HepG2 (cell line): Measurements from ENCODE around the gene DCHS2. TPM values are rescaled to one million over a fixed set of nuclear protein-coding genes. Genes with fewer than 3 reads are reported as not detected.

Source experiments
- ATAC-seq: fragments of 200-7000 bp; cut with Tn5 transposase; 3 replicates; pipeline ENCODE4 v1.9.1; 2020; ENCODE audit warnings: mild to moderate bottlenecking, moderate library complexity
- BruUV-seq: library from RNA; stranded (reverse); fragments of 400-500 nt; replicated peaks from 2 replicates; lab custom pipeline; 2021; lab: Mats Ljungman, UMichigan
- CTCF ChIA-PET: fragments of 300-600 bp; formaldehyde crosslinking; extraction: SDS; loops from one replicate; lab custom pipeline; 2021; ENCODE audit warnings: low total read pairs, inconsistent platforms, low intra/inter-chr PET ratio; lab: Yijun Ruan, JAX
- POLR2A ChIA-PET: fragments of 350-600 bp; sonication (Branson Sonifier 250); formaldehyde crosslinking; loops from one replicate; lab custom pipeline; 2020; ENCODE audit warnings: antibody characterized with exemption, inconsistent platforms; lab: Yijun Ruan, JAX
- DNase-seq: peaks from one replicate; pipeline ENCODE4 v3.0.0-alpha.2; 2015; ENCODE audit warnings: low spot score
- FAIRE-seq: peaks from 3 replicates; lab custom pipeline; 2011; peaks lifted over from hg19 to GRCh38; lab: Jason Lieb, UNC
- H2AFZ ChIP-seq: one replicate; pipeline ENCODE4 v1.6.1; 2011; ENCODE audit warnings: low read length, inconsistent platforms
- H3K27ac ChIP-seq: fragments of 300-600 bp; 3 replicates; pipeline ENCODE4 v1.8.0; 2011; ENCODE audit warnings: mixed run types, mild to moderate bottlenecking, mixed read lengths, low read length, inconsistent platforms; ENCODE audit not compliant: insufficient read depth; ENCODE audit errors: extremely low read length
- H3K27me3 ChIP-seq, 2 experiments: fragments of 200-600 bp in 1 of 2; 2 replicates in 1 of 2; 3 replicates in 1 of 2; pipeline versions ENCODE4 v1.6.0 to v1.8.0; 2011; ENCODE audit warnings: low read length in 2 of 2, mild to moderate bottlenecking in 2 of 2, moderate library complexity in 2 of 2, inconsistent platforms in 1 of 2; ENCODE audit not compliant: insufficient read depth in 2 of 2, control insufficient read depth in 1 of 2
- H3K36me3 ChIP-seq, 2 experiments: fragments of 200-600 bp in 1 of 2; replicated peaks in 1 of 2; 2 replicates in 1 of 2; 3 replicates in 1 of 2; pipeline versions ENCODE4 v1.5.1 to v1.8.0; 2011; ENCODE audit warnings: low read length in 2 of 2, inconsistent platforms in 1 of 2; ENCODE audit not compliant: insufficient read depth in 2 of 2, control insufficient read depth in 1 of 2
- H3K4me1 ChIP-seq: 2 replicates; pipeline ENCODE4 v1.5.1; 2012; ENCODE audit warnings: low read length, inconsistent platforms; ENCODE audit not compliant: insufficient read depth
- H3K4me2 ChIP-seq: 2 replicates; pipeline ENCODE4 v1.6.0; 2011; ENCODE audit warnings: low read depth, low read length, inconsistent platforms
- H3K4me3 ChIP-seq, 3 experiments: fragments of 200-600 bp in 1 of 3; sonication (generic), shearing (Covaris generic) in 1 of 3; replicated peaks in 1 of 3; 2 replicates each; pipeline ENCODE4 v1.5.1; 2011 to 2016; ENCODE audit warnings: low read length in 3 of 3, inconsistent platforms in 2 of 3, low read depth in 2 of 3, mild to moderate bottlenecking in 2 of 3, control low read depth in 1 of 3, mixed read lengths in 1 of 3; ENCODE audit not compliant: insufficient read depth in 1 of 3
- H3K79me2 ChIP-seq: one replicate; pipeline ENCODE4 v1.6.1; 2011; ENCODE audit warnings: low read length, inconsistent platforms; ENCODE audit not compliant: insufficient read depth
- H3K9ac ChIP-seq: 2 replicates; pipeline ENCODE4 v1.6.0; 2011; ENCODE audit warnings: mild to moderate bottlenecking, low read depth, low read length, inconsistent platforms; ENCODE audit not compliant: insufficient read depth
- H3K9me3 ChIP-seq: 2 replicates; pipeline ENCODE4 v1.5.1; 2012; ENCODE audit warnings: mild to moderate bottlenecking, low read length
- H4K20me1 ChIP-seq: 2 replicates; pipeline ENCODE4 v1.6.0; 2011; ENCODE audit warnings: inconsistent platforms, mild to moderate bottlenecking, low read length, moderate library complexity; ENCODE audit not compliant: insufficient read depth
- AGO2 ChIP-seq: fragments of 200-400 bp; formaldehyde crosslinking; optimal IDR thresholded peaks from 2 replicates; pipeline ENCODE3; 2017; ENCODE audit warnings: mild to moderate bottlenecking, low read depth, low read length, moderate library complexity
- E2F5 ChIP-seq: sonication (generic); formaldehyde crosslinking; conservative IDR thresholded peaks from 2 replicates; pipeline ENCODE4 v1.4.0; 2020; ENCODE audit warnings: missing genetic modification reagents
- FOXO1 ChIP-seq: sonication (generic); formaldehyde crosslinking; IDR thresholded peaks from 2 replicates; pipeline ENCODE4 v1.4.0; 2020; ENCODE audit warnings: missing genetic modification reagents
- NCOA2 ChIP-seq: sonication (generic); formaldehyde crosslinking; IDR thresholded peaks from 2 replicates; pipeline ENCODE4 v1.8.0; 2022; ENCODE audit warnings: inconsistent platforms
- STAG1 ChIP-seq: sonication (generic); formaldehyde crosslinking; IDR thresholded peaks from 2 replicates; pipeline ENCODE4 v1.4.0; 2020; ENCODE audit warnings: missing genetic modification reagents
- TOPORS ChIP-seq: sonication (generic); formaldehyde crosslinking; IDR thresholded peaks from 2 replicates; pipeline ENCODE4 v1.8.0; 2023; ENCODE audit warnings: mild to moderate bottlenecking, missing genetic modification reagents
- ZNF367 ChIP-seq: sonication (generic); formaldehyde crosslinking; IDR thresholded peaks from 2 replicates; pipeline ENCODE4 v1.4.0; 2020; ENCODE audit warnings: missing genetic modification reagents, borderline replicate concordance
- ZNF567 ChIP-seq: sonication (generic); formaldehyde crosslinking; IDR thresholded peaks from 2 replicates; pipeline ENCODE4 v1.8.1; 2023; ENCODE audit warnings: mild to moderate bottlenecking, missing genetic modification reagents, borderline replicate concordance
- ZNF780A ChIP-seq: sonication (generic); formaldehyde crosslinking; IDR thresholded peaks from 2 replicates; pipeline ENCODE4 v1.8.0; 2022; ENCODE audit warnings: mild to moderate bottlenecking, missing genetic modification reagents, moderate library complexity
- WGBS: methylation state at CpG from one replicate; pipeline ENCODE4 v1.1.6; 2017; ENCODE audit warnings: low lambda C conversion rate; 5-methylcytosine and 5-hydroxymethylcytosine counted together
- in situ Hi-C: cut with HindIII; loops from 2 replicates; pipeline ENCODE4 v1.10.0; 2017; ENCODE audit warnings: low pct_unique_long_range_greater_than_20kb; ENCODE audit not compliant: extremely low pct_ligation_motif_present
- intact Hi-C: fragments of 100-400 bp; cut with micrococcal nuclease; formaldehyde crosslinking; loops from one replicate; pipeline ENCODE4 v1.10.0; 2022; ENCODE audit not compliant: unreplicated experiment
- polyA plus RNA-seq, 8 experiments: library from polyadenylated mRNA; depleted of rRNA in 3 of 8; stranded (reverse) in 7 of 8; unstranded in 1 of 8; fragments of >200 nt; fragmentation: Illumina TruSeq in 4 of 8; extraction: Trizol in 4 of 8; gene quantifications; 2 replicates each; pipeline versions ENCODE4 v1.2.1 to v1.2.3, GENCODE V29; 2011 to 2016; ENCODE audit warnings: low read depth in 4 of 8, missing spikeins in 1 of 8, mixed read lengths in 1 of 8; ENCODE audit not compliant: insufficient read depth in 1 of 8
- total RNA-seq, 5 experiments: library from RNA; depleted of rRNA; stranded (reverse); fragments of >200 nt; fragmentation: Illumina TruSeq; extraction: Trizol; gene quantifications; 2 replicates each; pipeline ENCODE4 v1.2.3, GENCODE V29; 2016; ENCODE audit warnings: low read depth in 1 of 5

The DCHS2 gene
- total and polyA plus RNA-seq, 2 of the 13 experiments (the other 11 are each of a cell fraction or from before 2014, with no cell fraction given): 0.03 TPM; not detected in 1

- Histone ChIP-seq H3K9me3 (no peaks in the 10 kb centered on the region), H3K4me3 (no peak overlapping the region), H3K4me2 (no peak overlapping the region), H3K36me3 (no peaks in the 10 kb centered on the region), H3K79me2 (no peaks in the 10 kb centered on the region), H4K20me1 (no peaks in the 10 kb centered on the region), H2AFZ (no peak overlapping the region), H3K27ac (no peak overlapping the region), H3K9ac (no peak overlapping the region), H3K4me1 (no peaks in the 10 kb centered on the region), H3K27me3 (peaks cover 0 to 8% of the 10 kb centered on the region in 2 experiments; a peak in 1 of 5 replicates)
- ATAC-seq (no peak), DNase-seq (no peak), FAIRE-seq (no peak)
- intact Hi-C loops (no loop called here), in situ Hi-C loops (no loop called here)
- ChIA-PET POLR2A (no interaction called here), CTCF (no interaction called here)
- TF ChIP-seq FOXO1 (no peak), E2F5 (CRISPR knock-in tag) (no peak), NCOA2 (CRISPR knock-in tag) (no peak), ZNF780A (CRISPR knock-in tag) (no peak), STAG1 (CRISPR knock-in tag) (no peak), ZNF567 (CRISPR knock-in tag) (no peak), ZNF367 (no peak), AGO2 (no peak), TOPORS (CRISPR knock-in tag) (no peak)
- no TSS peak for BruUV-seq
- WGBS: 55% methylated on average over 39 of the region's 48 CpGs
Observed at GRCh38 chr4:154332681-154333421, 158.7 kb downstream of the DCHS2 start.
